ENCODE data around the gene IMPA2.
A peak's percentile ranks its signal among the peaks of the same experiment; 100 is the strongest.
"Not testable (repeated sequence)": the region's sequence is repeated elsewhere in the genome, so short reads cannot be mapped to it uniquely, and the experiment has no call there.

The IMPA2 gene

GRCh38 chr18:11981192-11981542 lies at the start of gene IMPA2:
TSS of gene IMPA2 (plus strand) at chr18:11981507. CDS start at chr18:11981670, 163 bp downstream.
- DNase-seq (ENCODE audit: low read depth): no peak

GRCh38 chr18:11932393-11932792 lies 48.9 kb upstream of the IMPA2 start:
- no peak for DNase-seq (ENCODE audit: low read depth)

- DNase-seq (ENCODE audit: low read depth): peak; percentile 50
These were observed 43.3 kb upstream of the IMPA2 start for GRCh38 chr18:11937874-11938478.

GRCh38 chr18:11940956-11941355 lies 40.4 kb upstream of the IMPA2 start:
- DNase-seq (ENCODE audit: low read depth): no peak

GRCh38 chr18:11943551-11943950 lies 37.8 kb upstream of the IMPA2 start:
- DNase-seq (ENCODE audit: low read depth): no peak

GRCh38 chr18:11944252-11944651 lies 37.1 kb upstream of the IMPA2 start:
- no peak for DNase-seq (ENCODE audit: low read depth)

GRCh38 chr18:11944786-11945185 lies 36.5 kb upstream of the IMPA2 start:
- no peak for DNase-seq (ENCODE audit: low read depth)

GRCh38 chr18:11945834-11946659 lies 35.3 kb upstream of the IMPA2 start:
- DNase-seq (ENCODE audit: low read depth): not testable (repeated sequence)

GRCh38 chr18:11946756-11947155 lies 34.6 kb upstream of the IMPA2 start:
- no peak for DNase-seq (ENCODE audit: low read depth)

GRCh38 chr18:11947214-11948191 lies 33.8 kb upstream of the IMPA2 start:
- peak; percentile 8 for DNase-seq (ENCODE audit: low read depth)

GRCh38 chr18:11948852-11949523 lies 32.3 kb upstream of the IMPA2 start:
- DNase-seq (ENCODE audit: low read depth): no peak

- DNase-seq (ENCODE audit: low read depth): no peak
These were observed 30.5 kb upstream of the IMPA2 start for GRCh38 chr18:11950824-11951223.

GRCh38 chr18:11951390-11951851 lies 29.9 kb upstream of the IMPA2 start:
- no peak for DNase-seq (ENCODE audit: low read depth)

GRCh38 chr18:11953113-11953512 lies 28.2 kb upstream of the IMPA2 start:
- DNase-seq (ENCODE audit: low read depth): no peak

GRCh38 chr18:11955239-11956029 lies 25.9 kb upstream of the IMPA2 start:
- DNase-seq (ENCODE audit: low read depth): no peak

- no peak for DNase-seq (ENCODE audit: low read depth)
These were observed 24.7 kb upstream of the IMPA2 start for GRCh38 chr18:11956371-11957308.

- DNase-seq (ENCODE audit: low read depth): no peak
These were observed 23.7 kb upstream of the IMPA2 start for GRCh38 chr18:11957636-11958035.

- not testable (repeated sequence) for DNase-seq (ENCODE audit: low read depth)
These were observed 21.7 kb upstream of the IMPA2 start for GRCh38 chr18:11959651-11960050.

GRCh38 chr18:11960743-11961380 lies 20.4 kb upstream of the IMPA2 start:
- DNase-seq (ENCODE audit: low read depth): no peak
